ENCODE measurements around the gene VSX2.

DNA sequence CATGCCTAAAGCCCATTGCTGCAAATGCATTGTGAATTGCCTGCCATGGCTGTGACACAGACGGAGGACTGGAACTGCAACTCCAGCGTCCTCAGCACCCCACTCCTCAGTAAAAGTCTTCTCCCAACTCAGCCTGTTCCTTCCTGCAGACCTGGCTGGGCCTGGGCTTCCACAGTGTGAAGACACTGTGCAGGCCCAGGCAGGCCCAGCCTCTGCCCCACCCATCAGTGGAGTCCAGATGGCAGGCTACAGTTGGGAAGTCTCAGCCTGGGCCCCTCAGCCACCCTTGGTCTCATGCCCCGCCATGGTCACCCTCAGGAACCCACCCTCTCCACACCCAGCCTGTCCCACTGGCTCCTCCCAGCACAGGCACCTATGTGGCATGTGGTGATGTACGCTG is 22.0 kb downstream of the VSX2 start:
- TF ChIP-seq POLR2A (IDR thresholded peaks at IDR 0.05) (no peak), POLR2AphosphoS5 (IDR thresholded peaks at IDR 0.05) (no peak), EP300 (IDR thresholded peaks at IDR 0.05) (no peak)
- TF ChIP-seq, protein P1, sequence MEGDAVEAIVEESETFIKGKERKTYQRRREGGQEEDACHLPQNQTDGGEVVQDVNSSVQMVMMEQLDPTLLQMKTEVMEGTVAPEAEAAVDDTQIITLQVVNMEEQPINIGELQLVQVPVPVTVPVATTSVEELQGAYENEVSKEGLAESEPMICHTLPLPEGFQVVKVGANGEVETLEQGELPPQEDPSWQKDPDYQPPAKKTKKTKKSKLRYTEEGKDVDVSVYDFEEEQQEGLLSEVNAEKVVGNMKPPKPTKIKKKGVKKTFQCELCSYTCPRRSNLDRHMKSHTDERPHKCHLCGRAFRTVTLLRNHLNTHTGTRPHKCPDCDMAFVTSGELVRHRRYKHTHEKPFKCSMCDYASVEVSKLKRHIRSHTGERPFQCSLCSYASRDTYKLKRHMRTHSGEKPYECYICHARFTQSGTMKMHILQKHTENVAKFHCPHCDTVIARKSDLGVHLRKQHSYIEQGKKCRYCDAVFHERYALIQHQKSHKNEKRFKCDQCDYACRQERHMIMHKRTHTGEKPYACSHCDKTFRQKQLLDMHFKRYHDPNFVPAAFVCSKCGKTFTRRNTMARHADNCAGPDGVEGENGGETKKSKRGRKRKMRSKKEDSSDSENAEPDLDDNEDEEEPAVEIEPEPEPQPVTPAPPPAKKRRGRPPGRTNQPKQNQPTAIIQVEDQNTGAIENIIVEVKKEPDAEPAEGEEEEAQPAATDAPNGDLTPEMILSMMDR (IDR thresholded peaks at IDR 0.05): no peak

Data from sigmoid colon (tissue), 4 donors.